ENCODE data around the gene ADAM22.

ADAM22 gene

GRCh38 chr7:88203401-88203800 lies 269.4 kb downstream of the ADAM22 start:
- TF ChIP-seq, protein P1, sequence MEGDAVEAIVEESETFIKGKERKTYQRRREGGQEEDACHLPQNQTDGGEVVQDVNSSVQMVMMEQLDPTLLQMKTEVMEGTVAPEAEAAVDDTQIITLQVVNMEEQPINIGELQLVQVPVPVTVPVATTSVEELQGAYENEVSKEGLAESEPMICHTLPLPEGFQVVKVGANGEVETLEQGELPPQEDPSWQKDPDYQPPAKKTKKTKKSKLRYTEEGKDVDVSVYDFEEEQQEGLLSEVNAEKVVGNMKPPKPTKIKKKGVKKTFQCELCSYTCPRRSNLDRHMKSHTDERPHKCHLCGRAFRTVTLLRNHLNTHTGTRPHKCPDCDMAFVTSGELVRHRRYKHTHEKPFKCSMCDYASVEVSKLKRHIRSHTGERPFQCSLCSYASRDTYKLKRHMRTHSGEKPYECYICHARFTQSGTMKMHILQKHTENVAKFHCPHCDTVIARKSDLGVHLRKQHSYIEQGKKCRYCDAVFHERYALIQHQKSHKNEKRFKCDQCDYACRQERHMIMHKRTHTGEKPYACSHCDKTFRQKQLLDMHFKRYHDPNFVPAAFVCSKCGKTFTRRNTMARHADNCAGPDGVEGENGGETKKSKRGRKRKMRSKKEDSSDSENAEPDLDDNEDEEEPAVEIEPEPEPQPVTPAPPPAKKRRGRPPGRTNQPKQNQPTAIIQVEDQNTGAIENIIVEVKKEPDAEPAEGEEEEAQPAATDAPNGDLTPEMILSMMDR (IDR thresholded peaks at IDR 0.05; ENCODE audit: insufficient read depth, low read depth, low read length, missing control alignments), result no peak
- H3K4me3 ChIP-seq (ENCODE audit: low read length), result no peak overlapping the region
- no peak for DNase-seq (ENCODE audit: low read depth)

DNA sequence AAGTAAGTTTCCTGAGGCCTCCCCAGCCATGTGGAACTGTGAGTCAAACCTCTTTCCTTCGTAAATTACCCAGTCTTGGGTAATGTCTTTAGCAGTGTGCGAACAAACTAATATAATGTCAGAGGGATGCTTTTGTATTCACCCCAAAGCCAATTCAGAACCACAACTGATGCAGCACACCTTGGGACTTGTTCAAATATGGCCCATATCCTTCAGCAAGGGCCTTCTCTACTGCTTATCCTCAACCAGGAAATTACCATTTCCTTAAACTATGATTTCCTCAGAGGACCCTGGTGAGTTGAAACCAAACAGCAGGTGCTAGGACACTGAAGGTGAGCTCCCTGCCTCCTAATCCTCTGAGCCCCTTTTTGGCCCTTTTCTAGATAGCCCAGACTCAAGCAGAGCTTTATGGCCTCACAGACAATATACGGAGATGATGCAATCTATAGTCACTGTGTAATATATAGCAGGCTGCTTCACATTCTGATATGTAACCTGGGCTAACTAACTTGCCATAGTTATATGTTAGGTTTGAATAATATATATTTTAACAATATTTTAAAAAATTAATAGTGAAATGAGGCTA lies 270.6 kb downstream of the ADAM22 start:
- TF ChIP-seq, protein P1 (IDR thresholded peaks at IDR 0.05; ENCODE audit: insufficient read depth, low read depth, low read length, missing control alignments), result no peak
- DNase-seq (ENCODE audit: low read depth), result no peak
- H3K4me3 ChIP-seq (ENCODE audit: low read length), result no peak overlapping the region

GRCh38 chr7:88205179-88205578 lies 271.1 kb downstream of the ADAM22 start:
- DNase-seq (ENCODE audit: low read depth), result no peak

GRCh38 chr7:88206254-88206653 lies 272.2 kb downstream of the ADAM22 start:
- DNase-seq (ENCODE audit: low read depth), result no peak
- H3K4me3 ChIP-seq (ENCODE audit: low read length), result no peak overlapping the region
- TF ChIP-seq, protein P1 (IDR thresholded peaks at IDR 0.05; ENCODE audit: insufficient read depth, low read depth, low read length, missing control alignments), result no peak

More at GRCh38 chr7:88205179-88205578, 271.1 kb downstream of the ADAM22 start:
- H3K4me3 ChIP-seq (ENCODE audit: low read length), result no peak overlapping the region
- TF ChIP-seq, protein P1 (IDR thresholded peaks at IDR 0.05; ENCODE audit: insufficient read depth, low read depth, low read length, missing control alignments), result no peak

- DNase-seq (ENCODE audit: low read depth), result no peak
- H3K4me3 ChIP-seq (ENCODE audit: low read length), result no peak overlapping the region
- TF ChIP-seq, protein P1 (IDR thresholded peaks at IDR 0.05; ENCODE audit: insufficient read depth, low read depth, low read length, missing control alignments), result no peak
These were observed 274.5 kb downstream of the ADAM22 start for GRCh38 chr7:88208521-88208920.

- TF ChIP-seq, protein P1 (IDR thresholded peaks at IDR 0.05; ENCODE audit: insufficient read depth, low read depth, low read length, missing control alignments), result no peak
- DNase-seq (ENCODE audit: low read depth), result no peak
- no peak overlapping the region for H3K4me3 ChIP-seq (ENCODE audit: low read length)
These were observed 278.9 kb downstream of the ADAM22 start for GRCh38 chr7:88212918-88213317.

DNA sequence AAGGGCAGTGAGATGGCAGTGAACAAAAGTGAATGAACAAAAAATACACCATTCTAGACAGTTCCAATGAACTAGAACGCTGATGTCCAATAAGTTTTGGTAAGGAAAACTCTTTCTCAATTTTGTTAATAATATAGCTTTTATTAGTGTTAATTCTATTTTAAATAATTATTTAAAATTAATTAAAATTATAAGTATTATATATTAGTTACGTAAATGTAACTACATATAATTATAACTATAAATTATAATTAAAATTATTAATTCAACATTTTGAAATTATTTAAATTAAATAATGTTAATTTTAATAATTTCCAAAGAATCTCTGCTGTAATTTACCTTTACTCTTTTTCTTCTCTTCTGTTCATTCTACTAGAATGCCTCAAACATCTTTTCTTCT lies 280.4 kb downstream of the ADAM22 start:
- DNase-seq (ENCODE audit: low read depth), result no peak

More for the DNA sequence above, 280.4 kb downstream of the ADAM22 start:
- no peak overlapping the region for H3K4me3 ChIP-seq (ENCODE audit: low read length)
- TF ChIP-seq, protein P1 (IDR thresholded peaks at IDR 0.05; ENCODE audit: insufficient read depth, low read depth, low read length, missing control alignments), result no peak
